GM18867 (cell line): ENCODE data around the gene NGB.
"Not testable (repeated sequence)": the region's sequence is repeated elsewhere in the genome, so short reads cannot be mapped to it uniquely, and the experiment has no call there.

ENCODE experiments used
- ATAC-seq: cut with Tn5 transposase; IDR thresholded peaks from one replicate; pipeline ENCODE4 v1.9.1; 2021; ENCODE audit warnings: mild to moderate bottlenecking, moderate library complexity; ENCODE audit not compliant: unreplicated experiment

NGB gene

GRCh38 chr14:77296906-77297305 is 25.9 kb upstream of the NGB start:
- ATAC-seq = no peak

GRCh38 chr14:77296155-77296554 is 25.1 kb upstream of the NGB start:
- ATAC-seq = no peak

GRCh38 chr14:77290705-77291104 is 19.7 kb upstream of the NGB start:
- ATAC-seq = no peak

- no peak for ATAC-seq
Measured at GRCh38 chr14:77286576-77286975, 15.6 kb upstream of the NGB start.

- no peak for ATAC-seq
Measured at GRCh38 chr14:77284466-77284865, 13.5 kb upstream of the NGB start.

GRCh38 chr14:77284066-77284465 is 13.1 kb upstream of the NGB start:
- ATAC-seq = no peak

GRCh38 chr14:77281852-77282410 is 10.9 kb upstream of the NGB start:
- no peak for ATAC-seq

- not testable (repeated sequence) for ATAC-seq
Measured at GRCh38 chr14:77280921-77281320, 9.9 kb upstream of the NGB start.

GRCh38 chr14:77279719-77280118 is 8.7 kb upstream of the NGB start:
- no peak for ATAC-seq

GRCh38 chr14:77278461-77279230 is 7.6 kb upstream of the NGB start:
- no peak for ATAC-seq

GRCh38 chr14:77276959-77277358 is 6.0 kb upstream of the NGB start:
- ATAC-seq = no peak

GRCh38 chr14:77276295-77276935 is 5.4 kb upstream of the NGB start:
- no peak for ATAC-seq

GRCh38 chr14:77275601-77276017 is 4.6 kb upstream of the NGB start:
- ATAC-seq = no peak

GRCh38 chr14:77275041-77275580 is 4.1 kb upstream of the NGB start:
- ATAC-seq = no peak

GRCh38 chr14:77273796-77274195 is 2.8 kb upstream of the NGB start:
- ATAC-seq = no peak

- no peak for ATAC-seq
Measured at GRCh38 chr14:77272261-77272660, 1.3 kb upstream of the NGB start.

GRCh38 chr14:77270361-77271112 is 469 bp downstream of the NGB start:
- ATAC-seq = no peak

GRCh38 chr14:77268989-77269600 is 1.9 kb downstream of the NGB start:
- no peak for ATAC-seq

GRCh38 chr14:77267937-77268699 is 2.9 kb downstream of the NGB start:
- ATAC-seq = no peak

GRCh38 chr14:77266336-77266735 is 4.7 kb downstream of the NGB start:
- no peak for ATAC-seq
